Measurements from ENCODE around the gene PRSS1.

DNA sequence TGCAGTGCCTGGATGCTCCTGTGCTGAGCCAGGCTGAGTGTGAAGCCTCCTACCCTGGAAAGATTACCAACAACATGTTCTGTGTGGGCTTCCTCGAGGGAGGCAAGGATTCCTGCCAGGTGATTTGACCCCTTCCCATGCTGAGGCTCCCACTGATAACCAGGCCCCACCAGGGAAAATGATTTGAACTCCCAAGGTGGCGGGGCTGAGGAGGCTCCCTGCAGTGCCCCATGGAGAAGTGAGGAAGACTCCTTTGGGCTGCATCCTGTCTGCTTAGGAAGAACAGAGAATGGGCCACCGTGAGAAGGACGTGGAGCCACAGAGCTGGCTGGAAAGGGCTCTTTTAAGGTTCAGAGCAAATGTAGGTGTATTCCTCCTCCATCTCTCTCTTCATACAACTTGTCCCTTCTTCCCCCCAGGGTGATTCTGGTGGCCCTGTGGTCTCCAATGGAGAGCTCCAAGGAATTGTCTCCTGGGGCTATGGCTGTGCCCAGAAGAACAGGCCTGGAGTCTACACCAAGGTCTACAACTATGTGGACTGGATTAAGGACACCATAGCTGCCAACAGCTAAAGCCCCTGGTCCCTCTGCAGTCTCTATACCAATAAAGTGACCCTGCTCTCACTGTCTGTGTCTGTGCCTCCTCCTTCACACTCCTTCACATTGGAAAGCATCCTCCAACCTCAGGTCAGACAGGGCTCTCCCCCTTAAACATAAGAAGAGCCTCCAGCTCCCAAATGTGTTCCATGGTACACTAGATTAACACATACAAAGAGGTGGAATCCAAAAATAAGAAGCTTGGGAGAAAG, 24.9 kb downstream of the PRSS1 start:
- TF ChIP-seq, protein P1, sequence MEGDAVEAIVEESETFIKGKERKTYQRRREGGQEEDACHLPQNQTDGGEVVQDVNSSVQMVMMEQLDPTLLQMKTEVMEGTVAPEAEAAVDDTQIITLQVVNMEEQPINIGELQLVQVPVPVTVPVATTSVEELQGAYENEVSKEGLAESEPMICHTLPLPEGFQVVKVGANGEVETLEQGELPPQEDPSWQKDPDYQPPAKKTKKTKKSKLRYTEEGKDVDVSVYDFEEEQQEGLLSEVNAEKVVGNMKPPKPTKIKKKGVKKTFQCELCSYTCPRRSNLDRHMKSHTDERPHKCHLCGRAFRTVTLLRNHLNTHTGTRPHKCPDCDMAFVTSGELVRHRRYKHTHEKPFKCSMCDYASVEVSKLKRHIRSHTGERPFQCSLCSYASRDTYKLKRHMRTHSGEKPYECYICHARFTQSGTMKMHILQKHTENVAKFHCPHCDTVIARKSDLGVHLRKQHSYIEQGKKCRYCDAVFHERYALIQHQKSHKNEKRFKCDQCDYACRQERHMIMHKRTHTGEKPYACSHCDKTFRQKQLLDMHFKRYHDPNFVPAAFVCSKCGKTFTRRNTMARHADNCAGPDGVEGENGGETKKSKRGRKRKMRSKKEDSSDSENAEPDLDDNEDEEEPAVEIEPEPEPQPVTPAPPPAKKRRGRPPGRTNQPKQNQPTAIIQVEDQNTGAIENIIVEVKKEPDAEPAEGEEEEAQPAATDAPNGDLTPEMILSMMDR (IDR thresholded peaks at IDR 0.05; ENCODE audit: insufficient read depth, low read length, poor library complexity, severe bottlenecking) = no peak
- TF ChIP-seq EZH2phosphoT487 (conservative IDR thresholded peaks at IDR 0.05; ENCODE audit: low read length) = no peak

Data from SU-DHL-6 (cell line).